Cerebellar cortex (tissue), 1 donor: ENCODE results near the gene SPDYE17.
"Not testable (repeated sequence)": the region's sequence is repeated elsewhere in the genome, so short reads cannot be mapped to it uniquely, and the experiment has no call there.

ENCODE experiments used
- DNase-seq: peaks from one replicate; pipeline ENCODE4 v3.0.0-alpha.2; 2015; ENCODE audit warnings: low spot score

SPDYE17 gene

GRCh38 chr7:77032261-77032660 lies at the start of gene SPDYE17:
SPDYE17 (minus strand) TSS chr7:77032361; CDS start chr7:77030570, 1,791 bp downstream.
- DNase-seq, result not testable (repeated sequence)

- not testable (repeated sequence) for DNase-seq
Measured at GRCh38 chr7:77080236-77080635, 48.1 kb upstream of the SPDYE17 start.

GRCh38 chr7:77079624-77080023 lies 47.5 kb upstream of the SPDYE17 start:
- not testable (repeated sequence) for DNase-seq

GRCh38 chr7:77079112-77079511 lies 47.0 kb upstream of the SPDYE17 start:
- DNase-seq, result not testable (repeated sequence)

GRCh38 chr7:77077060-77077459 lies 44.9 kb upstream of the SPDYE17 start:
- DNase-seq, result not testable (repeated sequence)

GRCh38 chr7:77074786-77075396 lies 42.7 kb upstream of the SPDYE17 start:
- DNase-seq, result not testable (repeated sequence)

- DNase-seq, result not testable (repeated sequence)
Measured at GRCh38 chr7:77071108-77071507, 38.9 kb upstream of the SPDYE17 start.

- not testable (repeated sequence) for DNase-seq
Measured at GRCh38 chr7:77065869-77066268, 33.7 kb upstream of the SPDYE17 start.

- DNase-seq, result not testable (repeated sequence)
Measured at GRCh38 chr7:77063732-77064131, 31.6 kb upstream of the SPDYE17 start.

- not testable (repeated sequence) for DNase-seq
Measured at GRCh38 chr7:77062557-77062956, 30.4 kb upstream of the SPDYE17 start, which contains the start of gene SPDYE18. SPDYE18 (minus strand) TSS chr7:77062558; CDS start chr7:77060512, 2,046 bp downstream.

- not testable (repeated sequence) for DNase-seq
Measured at GRCh38 chr7:77026349-77026748, 5.8 kb downstream of the SPDYE17 start.

GRCh38 chr7:77010074-77010680 lies 22.0 kb downstream of the SPDYE17 start:
- DNase-seq, result peak; percentile 25

GRCh38 chr7:77008000-77008399 lies 24.2 kb downstream of the SPDYE17 start:
- DNase-seq, result not testable (repeated sequence)

GRCh38 chr7:77006127-77007110 lies 25.7 kb downstream of the SPDYE17 start:
- DNase-seq, result not testable (repeated sequence)

GRCh38 chr7:77005461-77006057 lies 26.6 kb downstream of the SPDYE17 start:
- DNase-seq, result not testable (repeated sequence)

GRCh38 chr7:77004151-77004550 lies 28.0 kb downstream of the SPDYE17 start:
- not testable (repeated sequence) for DNase-seq

- not testable (repeated sequence) for DNase-seq
Measured at GRCh38 chr7:77003241-77003640, 28.9 kb downstream of the SPDYE17 start.

- DNase-seq, result peak; percentile 84
Measured at GRCh38 chr7:77002678-77003233, 29.4 kb downstream of the SPDYE17 start.

- DNase-seq, result not testable (repeated sequence)
Measured at GRCh38 chr7:77002104-77002503, 30.1 kb downstream of the SPDYE17 start.

GRCh38 chr7:76999474-77000107 lies 32.6 kb downstream of the SPDYE17 start:
- DNase-seq, result not testable (repeated sequence)
